DMS114 treated with DMSO at 0.1 percent for 48 hours (cell line): ENCODE data around the gene EIF4G1.
A peak's percentile ranks its signal among the peaks of the same experiment; 100 is the strongest.
"Not testable (repeated sequence)": the region's sequence is repeated elsewhere in the genome, so short reads cannot be mapped to it uniquely, and the experiment has no call there.

Source experiments
- DNase-seq: peaks from one replicate; lab custom pipeline; 2025; ENCODE audit not compliant: unreplicated experiment; lab: John Stamatoyannopoulos, UW

Gene EIF4G1

DNA sequence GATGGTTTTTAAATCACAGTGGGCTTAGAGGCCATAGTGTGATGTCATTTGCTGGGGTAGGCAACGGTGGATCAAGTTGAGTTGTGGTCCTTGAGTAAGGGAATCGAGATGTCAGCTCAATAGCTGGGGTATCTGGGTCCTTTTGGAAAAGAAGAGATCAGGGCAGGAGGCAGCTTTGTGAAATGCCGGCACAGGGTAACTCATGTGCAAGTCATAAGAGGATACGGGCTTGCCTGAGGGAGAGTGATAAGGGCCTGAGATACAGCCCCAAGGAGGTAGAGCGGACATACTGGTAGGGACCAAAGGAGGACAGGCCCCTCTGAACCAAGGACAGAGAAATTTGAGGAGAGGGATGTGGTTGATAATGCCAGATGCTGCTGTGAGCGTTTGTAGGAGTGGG lies 18.8 kb downstream of the EIF4G1 start:
- DNase-seq = no peak

- no peak for DNase-seq
These were observed 19.3 kb downstream of the EIF4G1 start for GRCh38 chr3:184333700-184334099.

GRCh38 chr3:184334470-184335158 lies 20.2 kb downstream of the EIF4G1 start:
- no peak for DNase-seq

DNA sequence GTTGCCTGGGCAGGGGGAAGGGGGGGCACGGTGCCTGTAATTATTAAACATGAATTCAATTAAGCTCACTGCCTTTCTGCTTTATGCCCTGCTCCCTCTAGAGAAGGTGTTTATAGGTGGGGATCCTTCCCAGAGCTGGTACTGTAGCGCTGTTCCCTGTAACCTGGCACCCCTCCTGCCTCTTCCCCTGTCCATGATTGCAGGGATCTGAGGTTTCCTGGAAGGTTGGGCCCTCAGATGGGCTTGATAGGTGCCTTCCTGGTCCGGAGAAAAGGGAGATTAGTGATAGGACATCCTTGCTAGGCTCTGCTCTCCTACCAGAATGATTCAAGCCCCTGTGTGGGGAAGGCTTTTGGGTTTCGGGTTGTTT lies 20.9 kb downstream of the EIF4G1 start:
- no peak for DNase-seq

- DNase-seq = peak; percentile 53
These were observed 21.5 kb downstream of the EIF4G1 start for GRCh38 chr3:184335661-184336546.

- DNase-seq = peak; percentile 33
These were observed 22.4 kb downstream of the EIF4G1 start for GRCh38 chr3:184336547-184337398.

DNA sequence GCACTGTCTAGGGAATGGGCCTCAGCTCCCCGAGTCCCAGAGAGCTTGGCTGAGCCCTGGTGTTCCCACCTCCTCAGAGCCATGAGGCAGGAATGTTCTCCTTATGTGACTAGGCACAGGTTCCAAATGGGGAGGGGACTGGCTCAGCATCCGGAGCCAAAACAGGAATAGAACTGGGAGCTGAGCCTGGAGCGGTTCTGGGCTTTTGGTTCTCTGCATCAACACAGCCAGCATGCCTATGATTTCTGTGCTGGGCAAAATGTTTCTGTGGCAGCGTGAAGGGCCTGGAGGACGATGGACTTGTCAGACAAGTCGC lies 23.0 kb downstream of the EIF4G1 start, which contains the start of gene FAM131A:
Gene FAM131A (plus strand): TSS at position 202 of the 316 bp plus-strand sequence. CDS start 31 bp downstream, at position 233.
- no peak for DNase-seq

GRCh38 chr3:184337981-184338380 lies 23.6 kb downstream of the EIF4G1 start:
- DNase-seq = no peak

- DNase-seq = no peak
These were observed 24.1 kb downstream of the EIF4G1 start for GRCh38 chr3:184338511-184338945.

DNA sequence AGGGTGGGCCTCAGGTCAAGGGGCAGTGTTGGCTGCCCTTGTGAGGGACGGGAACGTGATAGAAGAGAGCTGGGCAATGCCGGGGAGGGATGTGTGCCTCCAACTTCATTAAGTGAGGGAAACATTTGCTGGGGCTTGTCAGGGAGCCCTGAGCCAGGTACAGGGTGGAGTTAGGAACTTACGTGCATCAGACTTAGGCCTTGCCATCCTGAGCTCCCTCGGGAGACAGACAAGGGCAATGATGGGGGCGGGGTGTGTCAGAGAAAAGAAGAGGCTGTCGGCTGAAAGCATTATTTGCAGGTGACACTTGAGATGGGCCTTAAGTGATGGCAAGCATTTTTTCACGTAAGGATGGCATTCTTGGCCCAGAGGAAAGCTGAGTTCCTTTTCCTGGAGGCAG lies 24.6 kb downstream of the EIF4G1 start:
- no peak for DNase-seq

- DNase-seq = not testable (repeated sequence)
These were observed 25.2 kb downstream of the EIF4G1 start for GRCh38 chr3:184339451-184340135.

GRCh38 chr3:184341925-184342324 lies 27.5 kb downstream of the EIF4G1 start:
- no peak for DNase-seq

DNA sequence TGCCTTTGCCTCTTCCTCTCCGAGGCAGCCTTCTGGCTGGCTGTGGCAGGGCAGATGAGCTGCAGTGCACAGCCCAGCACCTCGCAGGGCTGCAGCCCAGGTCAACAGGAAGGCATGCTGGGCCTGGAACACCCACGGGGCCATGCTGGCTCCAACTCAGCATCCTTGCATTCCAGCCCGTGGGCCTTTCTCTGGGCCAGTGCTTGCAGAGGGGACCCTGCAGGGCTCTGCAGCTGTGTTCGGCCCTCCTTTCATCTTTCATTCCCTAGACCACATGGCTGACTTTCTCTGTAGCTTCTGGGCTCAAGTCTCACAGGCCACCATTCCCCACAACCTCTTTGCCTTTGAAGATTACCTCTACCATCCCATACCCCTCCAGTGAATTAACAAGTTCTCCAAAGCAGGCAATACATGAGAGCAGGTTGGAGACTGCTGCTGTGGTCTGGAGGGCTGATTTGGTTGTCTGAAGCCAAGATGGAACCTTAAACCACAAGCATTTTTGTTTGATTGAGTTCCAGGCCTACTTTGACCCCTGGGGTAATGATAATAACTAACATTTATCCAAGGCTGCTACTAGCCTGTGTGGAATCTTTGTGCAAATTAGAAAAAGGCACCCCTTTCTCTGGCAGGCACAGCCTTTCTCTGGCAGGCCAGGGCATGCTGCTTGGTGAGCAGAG lies 28.9 kb downstream of the EIF4G1 start:
- DNase-seq = no peak

DNA sequence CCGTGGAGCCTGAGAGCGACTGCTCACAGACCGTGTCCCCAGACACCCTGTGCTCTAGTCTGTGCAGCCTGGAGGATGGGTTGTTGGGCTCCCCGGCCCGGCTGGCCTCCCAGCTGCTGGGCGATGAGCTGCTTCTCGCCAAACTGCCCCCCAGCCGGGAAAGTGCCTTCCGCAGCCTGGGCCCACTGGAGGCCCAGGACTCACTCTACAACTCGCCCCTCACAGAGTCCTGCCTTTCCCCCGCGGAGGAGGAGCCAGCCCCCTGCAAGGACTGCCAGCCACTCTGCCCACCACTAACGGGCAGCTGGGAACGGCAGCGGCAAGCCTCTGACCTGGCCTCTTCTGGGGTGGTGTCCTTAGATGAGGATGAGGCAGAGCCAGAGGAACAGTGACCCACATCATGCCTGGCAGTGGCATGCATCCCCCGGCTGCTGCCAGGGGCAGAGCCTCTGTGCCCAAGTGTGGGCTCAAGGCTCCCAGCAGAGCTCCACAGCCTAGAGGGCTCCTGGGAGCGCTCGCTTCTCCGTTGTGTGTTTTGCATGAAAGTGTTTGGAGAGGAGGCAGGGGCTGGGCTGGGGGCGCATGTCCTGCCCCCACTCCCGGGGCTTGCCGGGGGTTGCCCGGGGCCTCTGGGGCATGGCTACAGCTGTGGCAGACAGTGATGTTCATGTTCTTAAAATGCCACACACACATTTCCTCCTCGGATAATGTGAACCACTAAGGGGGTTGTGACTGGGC lies 30.3 kb downstream of the EIF4G1 start:
- no peak for DNase-seq

GRCh38 chr3:184345317-184346144 lies 31.1 kb downstream of the EIF4G1 start:
- peak; percentile 66 for DNase-seq

GRCh38 chr3:184346480-184347190 lies 32.2 kb downstream of the EIF4G1 start:
- DNase-seq = no peak

DNA sequence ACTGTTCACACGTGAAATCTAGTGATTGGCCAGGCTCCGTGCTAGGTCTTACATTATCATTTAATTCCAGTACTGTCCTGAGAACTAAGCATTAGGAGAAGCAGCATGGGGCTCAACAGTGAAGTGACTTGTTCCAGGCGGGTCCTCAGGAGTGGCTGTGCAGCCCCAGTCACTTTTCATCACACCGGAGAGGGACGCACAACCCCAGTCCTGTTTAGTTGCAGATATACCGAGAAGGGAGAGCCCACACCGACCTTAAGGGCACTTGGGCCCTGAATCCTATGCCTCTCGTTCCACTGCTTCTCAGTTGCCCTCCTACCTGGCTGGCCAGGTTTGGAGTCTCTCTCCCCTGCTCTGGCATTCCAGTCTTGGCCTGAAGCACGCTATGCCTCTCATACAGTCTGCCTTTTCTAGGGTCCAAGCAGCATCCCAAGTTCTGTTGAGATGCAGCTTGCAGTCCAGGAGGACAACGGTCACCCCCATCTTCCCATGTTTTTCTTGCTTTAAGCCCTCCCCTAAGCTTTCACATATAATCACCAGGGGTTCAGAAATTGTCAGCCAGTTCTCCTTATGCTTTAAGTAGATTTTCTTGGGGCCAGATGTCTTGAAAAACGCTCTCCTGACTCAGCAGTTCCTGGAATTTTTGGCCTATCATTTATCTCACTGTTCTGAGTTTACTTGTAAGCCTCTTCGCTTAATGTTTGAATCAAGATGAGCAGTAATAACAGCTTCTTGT lies 33.1 kb downstream of the EIF4G1 start:
- no peak for DNase-seq

GRCh38 chr3:184348057-184348382 lies 33.6 kb downstream of the EIF4G1 start:
- DNase-seq = no peak
